Effector memory CD8-positive, alpha-beta T cell (primary cell): Measurements from ENCODE around the gene LRRC2.
"Not testable (repeated sequence)": the region's sequence is repeated elsewhere in the genome, so short reads cannot be mapped to it uniquely, and the experiment has no call there.

Source experiments
- ATAC-seq: fragments of 150-1000 bp; cut with Tn5 transposase; replicated peaks from 2 replicates; pipeline ENCODE4 v1.10.0; 2021; ENCODE audit warnings: mild to moderate bottlenecking, moderate library complexity
- DNase-seq, 3 experiments: peaks; one replicate each; pipeline ENCODE4 v3.0.0; 2021
- H3K27ac Mint-ChIP-seq, 2 donors: one replicate each; pipeline ENCODE4 v1.8.0; 2022; ENCODE audit warnings: mild to moderate bottlenecking in 2 of 2, mixed read lengths in 2 of 2, moderate library complexity in 2 of 2
- H3K27me3 Mint-ChIP-seq, 2 donors: one replicate each; pipeline ENCODE4 v1.8.0; 2022; ENCODE audit warnings: mixed read lengths in 2 of 2
- H3K36me3 Mint-ChIP-seq: one replicate; pipeline ENCODE4 v1.8.0; 2022; ENCODE audit warnings: mild to moderate bottlenecking, moderate library complexity, mixed read lengths; ENCODE audit not compliant: insufficient read depth
- H3K4me1 Mint-ChIP-seq, 2 donors: one replicate each; pipeline ENCODE4 v1.8.0; 2022; ENCODE audit warnings: low read depth in 2 of 2, mixed read lengths in 2 of 2
- H3K4me3 Mint-ChIP-seq, 2 donors: one replicate each; pipeline ENCODE4 v1.8.0; 2022; ENCODE audit warnings: mild to moderate bottlenecking in 2 of 2, mixed read lengths in 2 of 2, moderate library complexity in 2 of 2
- H3K9me3 Mint-ChIP-seq, 2 donors: one replicate each; pipeline ENCODE4 v1.8.0; 2022; ENCODE audit warnings: mixed read lengths in 2 of 2

Gene LRRC2

GRCh38 chr3:46594723-46595122, 28.6 kb upstream of the LRRC2 start:
- DNase-seq (no peak), ATAC-seq (no peak)
- Mint-ChIP-seq H3K9me3 (no peaks in the 10 kb centered on the region), H3K36me3 (no peaks in the 10 kb centered on the region), H3K27me3 (peaks cover 21 to 43% of the 10 kb centered on the region in 2 donors), H3K4me1 (peaks cover 0 to 3% of the 10 kb centered on the region in 2 donors), H3K27ac (no peak overlapping the region), H3K4me3 (no peak overlapping the region)

- DNase-seq, result no peak
- no peak overlapping the region for H3K27ac Mint-ChIP-seq
- H3K9me3 Mint-ChIP-seq, result no peaks in the 10 kb centered on the region
- peaks cover 22 to 37% of the 10 kb centered on the region in 2 donors for H3K27me3 Mint-ChIP-seq
- no peak for ATAC-seq
- H3K4me3 Mint-ChIP-seq, result no peak overlapping the region
- H3K36me3 Mint-ChIP-seq, result no peaks in the 10 kb centered on the region
- H3K4me1 Mint-ChIP-seq, result peaks cover 0 to 4% of the 10 kb centered on the region in 2 donors
These were observed 27.9 kb upstream of the LRRC2 start for GRCh38 chr3:46593979-46594378.

- no peaks in the 10 kb centered on the region for H3K36me3 Mint-ChIP-seq
- no peak overlapping the region for H3K27ac Mint-ChIP-seq
- H3K4me3 Mint-ChIP-seq, result no peak overlapping the region
- peaks cover 22 to 43% of the 10 kb centered on the region in 2 donors for H3K27me3 Mint-ChIP-seq
- H3K4me1 Mint-ChIP-seq, result peaks cover 0 to 4% of the 10 kb centered on the region in 2 donors
- ATAC-seq (no peak), DNase-seq (no peak)
- H3K9me3 Mint-ChIP-seq, result no peaks in the 10 kb centered on the region
These were observed 27.3 kb upstream of the LRRC2 start for GRCh38 chr3:46593274-46593862.

GRCh38 chr3:46587268-46587667, 21.2 kb upstream of the LRRC2 start:
- DNase-seq, H3K4me3 Mint-ChIP-seq, H3K36me3 Mint-ChIP-seq, ATAC-seq, H3K4me1 Mint-ChIP-seq, H3K27ac Mint-ChIP-seq, H3K9me3 Mint-ChIP-seq: not testable (repeated sequence)
- H3K27me3 Mint-ChIP-seq, result peaks cover 12 to 46% of the 10 kb centered on the region in 2 donors

- Mint-ChIP-seq H3K27me3 (peaks cover 10 to 45% of the 10 kb centered on the region in 2 donors), H3K27ac (no peak overlapping the region), H3K4me1 (peaks cover 0 to 4% of the 10 kb centered on the region in 2 donors), H3K9me3 (no peaks in the 10 kb centered on the region), H3K36me3 (no peaks in the 10 kb centered on the region), H3K4me3 (no peak overlapping the region)
- DNase-seq (no peak), ATAC-seq (no peak)
These were observed 20.7 kb upstream of the LRRC2 start for GRCh38 chr3:46586738-46587246.

- Mint-ChIP-seq H3K4me1 (peaks cover 0 to 4% of the 10 kb centered on the region in 2 donors), H3K27ac (no peak overlapping the region), H3K4me3 (no peak overlapping the region), H3K27me3 (peaks cover 6 to 47% of the 10 kb centered on the region in 2 donors), H3K36me3 (no peaks in the 10 kb centered on the region), H3K9me3 (no peaks in the 10 kb centered on the region)
- ATAC-seq (no peak), DNase-seq (no peak)
These were observed 19.9 kb upstream of the LRRC2 start for GRCh38 chr3:46585799-46586693.

GRCh38 chr3:46584598-46585467, 18.7 kb upstream of the LRRC2 start:
- no peaks in the 10 kb centered on the region for H3K9me3 Mint-ChIP-seq

GRCh38 chr3:46580675-46581074, 14.6 kb upstream of the LRRC2 start:
- no peak overlapping the region for H3K27ac Mint-ChIP-seq
- no peaks in the 10 kb centered on the region for H3K9me3 Mint-ChIP-seq
- ATAC-seq (no peak), DNase-seq (no peak)
- peaks cover 0 to 55% of the 10 kb centered on the region in 2 donors for H3K27me3 Mint-ChIP-seq
- H3K36me3 Mint-ChIP-seq, result no peaks in the 10 kb centered on the region
- H3K4me1 Mint-ChIP-seq, result no peaks in the 10 kb centered on the region
- no peak overlapping the region for H3K4me3 Mint-ChIP-seq

More at GRCh38 chr3:46584598-46585467, 18.7 kb upstream of the LRRC2 start:
- no peak for DNase-seq
- H3K27ac Mint-ChIP-seq, result no peak overlapping the region
- H3K36me3 Mint-ChIP-seq, result no peaks in the 10 kb centered on the region
- H3K4me1 Mint-ChIP-seq, result peaks cover 0 to 2% of the 10 kb centered on the region in 2 donors
- ATAC-seq, result no peak
- H3K27me3 Mint-ChIP-seq, result peaks cover 2 to 57% of the 10 kb centered on the region in 2 donors
- no peak overlapping the region for H3K4me3 Mint-ChIP-seq

- DNase-seq (no peak), ATAC-seq (no peak)
- Mint-ChIP-seq H3K36me3 (peaks cover 3% of the 10 kb centered on the region), H3K4me1 (no peaks in the 10 kb centered on the region), H3K27me3 (peaks cover 0 to 58% of the 10 kb centered on the region in 2 donors), H3K4me3 (no peak overlapping the region), H3K27ac (peak overlapping the region in 1 of 2 donors; percentile 38), H3K9me3 (no peaks in the 10 kb centered on the region)
These were observed 13.7 kb upstream of the LRRC2 start for GRCh38 chr3:46579756-46580286.

GRCh38 chr3:46578973-46579755, 13.1 kb upstream of the LRRC2 start:
- DNase-seq, result no peak
- H3K36me3 Mint-ChIP-seq, result peaks cover 3% of the 10 kb centered on the region
- H3K4me1 Mint-ChIP-seq, result no peaks in the 10 kb centered on the region
- H3K4me3 Mint-ChIP-seq, result no peak overlapping the region
- H3K27ac Mint-ChIP-seq, result peak overlapping the region in 1 of 2 donors; percentile 38
- peaks cover 0 to 58% of the 10 kb centered on the region in 2 donors for H3K27me3 Mint-ChIP-seq
- H3K9me3 Mint-ChIP-seq, result no peaks in the 10 kb centered on the region
- no peak for ATAC-seq

GRCh38 chr3:46577580-46578249, 11.6 kb upstream of the LRRC2 start:
- H3K27ac Mint-ChIP-seq, H3K4me1 Mint-ChIP-seq, H3K36me3 Mint-ChIP-seq, ATAC-seq, H3K9me3 Mint-ChIP-seq, DNase-seq, H3K4me3 Mint-ChIP-seq: not testable (repeated sequence)
- peaks cover 0 to 57% of the 10 kb centered on the region in 2 donors for H3K27me3 Mint-ChIP-seq

- H3K36me3 Mint-ChIP-seq, result peaks cover 3% of the 10 kb centered on the region
- DNase-seq (no peak), ATAC-seq (no peak)
- H3K4me3 Mint-ChIP-seq, result no peak overlapping the region
- H3K4me1 Mint-ChIP-seq, result no peaks in the 10 kb centered on the region
- H3K27ac Mint-ChIP-seq, result no peak overlapping the region
- H3K27me3 Mint-ChIP-seq, result peaks cover 0 to 59% of the 10 kb centered on the region in 2 donors
- H3K9me3 Mint-ChIP-seq, result no peaks in the 10 kb centered on the region
These were observed 10.8 kb upstream of the LRRC2 start for GRCh38 chr3:46576879-46577278.
